Measurements from ENCODE around the gene PEX7. TPM values are rescaled to one million over a fixed set of nuclear protein-coding genes. Genes with fewer than 3 reads are reported as not detected.
"Not testable (repeated sequence)": the region's sequence is repeated elsewhere in the genome, so short reads cannot be mapped to it uniquely, and the experiment has no call there.

Gene PEX7
- total RNA-seq, 1 donor, result 6.1 TPM

- peaks cover 70% of the 10 kb centered on the region for H3K27me3 ChIP-seq (ENCODE audit: insufficient read depth, low read length)
- H3K4me3 ChIP-seq (ENCODE audit: low read length), result no peak overlapping the region
- H3K4me1 ChIP-seq (ENCODE audit: insufficient read depth, low read length), result peaks cover 37% of the 10 kb centered on the region
These were observed 100.9 kb downstream of the PEX7 start for GRCh38 chr6:136923116-136923953.

GRCh38 chr6:136923954-136924673 is 101.7 kb downstream of the PEX7 start:
- Histone ChIP-seq H3K4me1 (ENCODE audit: insufficient read depth, low read length) (peaks cover 37% of the 10 kb centered on the region), H3K9me3 (ENCODE audit: low read depth, low read length) (no peaks in the 10 kb centered on the region), H3K27me3 (ENCODE audit: insufficient read depth, low read length) (peaks cover 63% of the 10 kb centered on the region), H3K4me3 (ENCODE audit: low read length) (no peak overlapping the region)

More at GRCh38 chr6:136923116-136923953, 100.9 kb downstream of the PEX7 start:
- no peaks in the 10 kb centered on the region for H3K9me3 ChIP-seq (ENCODE audit: low read depth, low read length)

GRCh38 chr6:136926383-136926782 is 104.0 kb downstream of the PEX7 start:
- Histone ChIP-seq H3K4me3 (ENCODE audit: low read length) (no peak overlapping the region), H3K27me3 (ENCODE audit: insufficient read depth, low read length) (peaks cover 48% of the 10 kb centered on the region), H3K9me3 (ENCODE audit: low read depth, low read length) (no peaks in the 10 kb centered on the region), H3K4me1 (ENCODE audit: insufficient read depth, low read length) (peaks cover 24% of the 10 kb centered on the region)

- Histone ChIP-seq H3K4me3 (ENCODE audit: low read length) (no peak overlapping the region), H3K27me3 (ENCODE audit: insufficient read depth, low read length) (peaks cover 44% of the 10 kb centered on the region), H3K9me3 (ENCODE audit: low read depth, low read length) (no peaks in the 10 kb centered on the region), H3K4me1 (ENCODE audit: insufficient read depth, low read length) (peaks cover 15% of the 10 kb centered on the region)
These were observed 104.9 kb downstream of the PEX7 start for GRCh38 chr6:136927292-136927691.

GRCh38 chr6:136930528-136930927 is 108.1 kb downstream of the PEX7 start:
- Histone ChIP-seq H3K9me3 (ENCODE audit: low read depth, low read length) (no peaks in the 10 kb centered on the region), H3K4me3 (ENCODE audit: low read length) (no peak overlapping the region), H3K4me1 (ENCODE audit: insufficient read depth, low read length) (no peaks in the 10 kb centered on the region), H3K27me3 (ENCODE audit: insufficient read depth, low read length) (peaks cover 20% of the 10 kb centered on the region)

GRCh38 chr6:136932599-136932998 is 110.2 kb downstream of the PEX7 start:
- Histone ChIP-seq H3K4me3 (ENCODE audit: low read length) (no peak overlapping the region), H3K27me3 (ENCODE audit: insufficient read depth, low read length) (peaks cover 16% of the 10 kb centered on the region), H3K9me3 (ENCODE audit: low read depth, low read length) (no peaks in the 10 kb centered on the region), H3K4me1 (ENCODE audit: insufficient read depth, low read length) (no peaks in the 10 kb centered on the region)

- Histone ChIP-seq H3K9me3 (ENCODE audit: low read depth, low read length) (peaks cover 4% of the 10 kb centered on the region), H3K4me1 (ENCODE audit: insufficient read depth, low read length) (no peaks in the 10 kb centered on the region), H3K4me3 (ENCODE audit: low read length) (no peak overlapping the region), H3K27me3 (ENCODE audit: insufficient read depth, low read length) (peaks cover 5% of the 10 kb centered on the region)
These were observed 122.7 kb downstream of the PEX7 start for GRCh38 chr6:136945072-136945471.

- H3K9me3 ChIP-seq (ENCODE audit: low read depth, low read length), result peaks cover 4% of the 10 kb centered on the region
- no peak overlapping the region for H3K4me3 ChIP-seq (ENCODE audit: low read length)
- H3K4me1 ChIP-seq (ENCODE audit: insufficient read depth, low read length), result no peaks in the 10 kb centered on the region
- peaks cover 5% of the 10 kb centered on the region for H3K27me3 ChIP-seq (ENCODE audit: insufficient read depth, low read length)
These were observed 123.3 kb downstream of the PEX7 start for GRCh38 chr6:136945711-136946121.

- no peak overlapping the region for H3K4me3 ChIP-seq (ENCODE audit: low read length)
- H3K9me3 ChIP-seq (ENCODE audit: low read depth, low read length), result no peaks in the 10 kb centered on the region
- H3K4me1 ChIP-seq (ENCODE audit: insufficient read depth, low read length), result no peaks in the 10 kb centered on the region
- H3K27me3 ChIP-seq (ENCODE audit: insufficient read depth, low read length), result peaks cover 5% of the 10 kb centered on the region
These were observed 124.6 kb downstream of the PEX7 start for GRCh38 chr6:136947037-136947436.

GRCh38 chr6:136949957-136950356 is 127.6 kb downstream of the PEX7 start:
- not testable (repeated sequence) for H3K4me3 ChIP-seq (ENCODE audit: low read length); H3K27me3 ChIP-seq (ENCODE audit: insufficient read depth, low read length); H3K4me1 ChIP-seq (ENCODE audit: insufficient read depth, low read length); H3K9me3 ChIP-seq (ENCODE audit: low read depth, low read length)

GRCh38 chr6:136950436-136951126 is 128.2 kb downstream of the PEX7 start:
- Histone ChIP-seq H3K4me3 (ENCODE audit: low read length) (no peak overlapping the region), H3K4me1 (ENCODE audit: insufficient read depth, low read length) (no peaks in the 10 kb centered on the region), H3K27me3 (ENCODE audit: insufficient read depth, low read length) (peaks cover 2% of the 10 kb centered on the region), H3K9me3 (ENCODE audit: low read depth, low read length) (no peaks in the 10 kb centered on the region)

- H3K4me1 ChIP-seq (ENCODE audit: insufficient read depth, low read length), result peaks cover 4% of the 10 kb centered on the region
- H3K4me3 ChIP-seq (ENCODE audit: low read length), result no peak overlapping the region
- H3K9me3 ChIP-seq (ENCODE audit: low read depth, low read length), result no peaks in the 10 kb centered on the region
- peaks cover 10% of the 10 kb centered on the region for H3K27me3 ChIP-seq (ENCODE audit: insufficient read depth, low read length)
These were observed 130.4 kb downstream of the PEX7 start for GRCh38 chr6:136952714-136953260.

- H3K4me3 ChIP-seq (ENCODE audit: low read length), result no peak overlapping the region
- no peaks in the 10 kb centered on the region for H3K9me3 ChIP-seq (ENCODE audit: low read depth, low read length)
- H3K27me3 ChIP-seq (ENCODE audit: insufficient read depth, low read length), result peaks cover 10% of the 10 kb centered on the region
- H3K4me1 ChIP-seq (ENCODE audit: insufficient read depth, low read length), result peaks cover 4% of the 10 kb centered on the region
These were observed 132.7 kb downstream of the PEX7 start for GRCh38 chr6:136955123-136955522.

- no peaks in the 10 kb centered on the region for H3K9me3 ChIP-seq (ENCODE audit: low read depth, low read length)
- peaks cover 4% of the 10 kb centered on the region for H3K4me1 ChIP-seq (ENCODE audit: insufficient read depth, low read length)
- H3K4me3 ChIP-seq (ENCODE audit: low read length), result no peak overlapping the region
These were observed 134.5 kb downstream of the PEX7 start for GRCh38 chr6:136956590-136957544.

More at GRCh38 chr6:136956590-136957544, 134.5 kb downstream of the PEX7 start:
- H3K27me3 ChIP-seq (ENCODE audit: insufficient read depth, low read length), result peaks cover 10% of the 10 kb centered on the region

All from mononuclear cell (primary cell).